GM18861 (cell line): Measurements from ENCODE around the gene ADGRV1.
"Not testable (repeated sequence)": the region's sequence is repeated elsewhere in the genome, so short reads cannot be mapped to it uniquely, and the experiment has no call there.

ENCODE experiments used
- ATAC-seq: cut with Tn5 transposase; IDR thresholded peaks from one replicate; pipeline ENCODE4 v1.9.1; 2021; ENCODE audit not compliant: unreplicated experiment

ADGRV1 gene

DNA sequence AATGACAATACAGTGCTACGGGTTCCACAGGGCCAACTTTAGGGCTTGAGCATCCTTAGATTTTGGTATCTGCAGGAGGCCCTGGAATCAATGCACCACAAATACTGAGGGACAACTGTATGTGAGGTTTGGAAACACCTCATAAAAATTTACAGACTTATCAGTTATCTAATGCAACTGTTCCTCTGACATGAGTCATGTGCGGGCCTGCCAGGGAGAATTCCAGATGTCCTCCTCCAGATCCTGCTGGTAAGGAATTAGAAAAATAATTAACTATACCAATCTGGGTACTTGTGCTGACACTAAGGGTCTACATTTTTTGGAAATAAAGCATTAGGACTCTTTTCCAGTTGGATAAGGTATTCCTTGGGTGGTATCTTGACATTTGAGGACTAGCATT is 491.2 kb downstream of the ADGRV1 start:
- ATAC-seq, result no peak

DNA sequence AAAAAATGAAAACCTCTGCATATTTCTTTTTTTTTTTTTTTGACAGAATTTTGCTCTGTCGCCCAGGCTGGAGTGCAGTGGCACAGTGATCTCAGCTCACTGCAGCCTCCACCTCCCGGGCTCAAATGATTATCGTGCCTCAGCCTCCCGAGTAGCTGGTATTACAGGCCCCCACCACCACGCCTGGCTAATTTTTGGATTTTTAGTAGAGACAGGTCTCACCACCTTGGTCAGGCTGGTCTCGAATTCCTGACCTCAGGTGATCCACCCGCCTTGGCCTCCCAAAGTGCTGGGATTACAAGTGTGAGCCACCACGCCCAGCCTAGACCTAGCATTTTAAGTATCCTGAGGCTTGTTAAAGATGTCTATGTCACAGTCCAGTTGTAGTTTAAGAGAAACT is 493.8 kb downstream of the ADGRV1 start:
- not testable (repeated sequence) for ATAC-seq

DNA sequence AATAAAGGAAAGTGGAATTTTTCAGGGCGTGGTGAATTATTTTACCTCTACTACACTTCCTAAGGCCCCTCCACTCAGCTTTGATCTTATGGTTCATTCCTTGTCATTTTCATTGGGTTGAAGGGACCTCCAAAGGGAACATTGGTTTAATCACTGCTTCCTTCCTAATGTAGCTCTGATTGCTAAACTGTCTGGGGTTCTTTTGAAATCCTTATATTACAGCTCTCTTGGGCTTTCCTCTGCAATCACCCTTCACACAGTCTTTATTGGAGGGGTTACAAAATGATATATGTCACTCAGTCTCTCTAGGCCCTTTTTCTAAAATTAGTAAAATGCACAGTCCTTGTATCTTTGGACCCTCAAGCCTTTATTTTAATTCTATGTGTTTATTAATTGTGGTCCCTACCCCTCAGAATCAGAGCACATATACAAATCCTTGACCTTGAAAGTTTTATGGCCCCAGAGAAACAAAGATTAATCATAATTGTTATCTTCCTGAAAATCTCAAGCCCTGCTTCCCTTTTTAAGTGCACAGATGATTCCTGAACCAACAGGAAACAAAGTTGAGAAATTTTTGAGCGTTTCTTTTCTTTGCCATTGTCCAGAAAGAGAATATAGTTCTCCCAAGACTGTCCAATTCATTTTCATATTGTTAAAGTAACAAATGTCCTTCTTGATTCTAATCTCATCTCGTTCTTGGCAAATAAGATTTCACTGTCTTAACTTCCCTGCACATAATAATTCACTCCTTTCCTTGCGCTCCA is 494.6 kb downstream of the ADGRV1 start:
- no peak for ATAC-seq

DNA sequence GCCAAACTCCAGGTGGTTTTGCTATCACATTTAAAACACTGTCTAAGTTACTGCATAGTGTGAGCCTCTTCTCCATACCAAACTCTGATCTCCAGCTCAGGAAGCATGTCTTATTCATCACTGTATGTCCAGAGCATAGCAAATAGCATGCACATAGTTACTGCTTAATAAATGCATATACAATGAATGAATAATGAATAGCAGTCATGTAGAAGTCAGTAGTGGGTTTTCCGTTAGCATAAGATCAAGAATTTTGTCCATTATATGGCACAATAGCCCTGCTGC is 495.1 kb downstream of the ADGRV1 start:
- no peak for ATAC-seq

DNA sequence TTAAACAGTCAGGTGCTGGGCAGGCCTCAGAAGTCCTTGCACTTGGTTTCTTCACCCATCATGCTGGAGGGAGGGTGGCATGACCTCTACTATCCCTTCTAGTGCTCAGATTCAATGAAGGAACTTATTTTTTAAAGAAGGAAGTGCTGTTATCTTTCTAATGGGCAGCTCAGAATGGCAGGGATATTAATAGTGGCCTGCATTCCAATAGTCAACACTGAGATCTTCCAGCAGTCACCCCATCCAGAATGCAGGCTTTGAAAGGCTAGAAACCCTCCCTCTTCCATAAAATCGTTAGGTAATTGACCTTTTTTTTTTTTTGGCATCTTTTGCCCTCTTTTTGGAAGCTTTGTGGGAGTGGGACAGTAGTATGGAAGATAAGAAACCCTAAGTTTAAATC is 499.6 kb downstream of the ADGRV1 start:
- ATAC-seq, result no peak

DNA sequence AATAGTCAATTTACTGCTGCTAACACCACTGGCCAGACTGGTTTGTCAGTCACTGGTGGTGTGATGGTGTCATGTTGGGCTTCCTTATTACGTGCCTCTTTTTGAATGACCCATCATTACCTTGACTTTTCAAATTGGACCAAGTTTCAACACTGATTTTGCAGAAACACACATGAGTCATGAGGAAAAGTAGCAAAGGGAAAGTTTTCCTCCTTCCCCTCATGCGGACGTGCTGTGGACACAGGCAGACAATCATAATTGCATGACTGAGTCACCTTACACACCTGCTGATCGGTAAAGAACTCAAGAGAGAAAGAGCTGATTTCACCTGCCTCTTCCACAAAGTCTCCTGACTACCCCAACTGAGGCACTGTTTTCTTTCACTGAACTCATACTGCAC is 500.0 kb downstream of the ADGRV1 start:
- no peak for ATAC-seq

DNA sequence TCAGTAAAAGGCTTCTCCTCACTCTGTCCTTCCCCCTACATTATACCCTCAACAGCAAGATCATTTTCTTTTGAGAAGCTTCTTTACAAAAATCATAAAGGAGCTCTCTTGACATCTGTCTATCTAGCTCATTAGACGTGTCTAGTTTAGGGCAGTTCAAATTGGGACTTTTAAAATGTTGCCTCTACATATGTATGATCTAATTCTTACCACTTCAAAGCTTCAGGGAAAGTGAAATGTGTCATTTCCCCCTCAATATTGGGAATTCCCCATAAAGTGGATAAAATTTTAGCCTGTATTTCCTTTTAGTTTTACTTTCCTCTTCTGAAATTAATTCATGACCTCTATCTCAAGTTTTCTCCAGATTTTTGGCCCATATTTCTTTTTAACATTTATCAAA is 500.8 kb downstream of the ADGRV1 start:
- ATAC-seq, result peak; percentile 96

DNA sequence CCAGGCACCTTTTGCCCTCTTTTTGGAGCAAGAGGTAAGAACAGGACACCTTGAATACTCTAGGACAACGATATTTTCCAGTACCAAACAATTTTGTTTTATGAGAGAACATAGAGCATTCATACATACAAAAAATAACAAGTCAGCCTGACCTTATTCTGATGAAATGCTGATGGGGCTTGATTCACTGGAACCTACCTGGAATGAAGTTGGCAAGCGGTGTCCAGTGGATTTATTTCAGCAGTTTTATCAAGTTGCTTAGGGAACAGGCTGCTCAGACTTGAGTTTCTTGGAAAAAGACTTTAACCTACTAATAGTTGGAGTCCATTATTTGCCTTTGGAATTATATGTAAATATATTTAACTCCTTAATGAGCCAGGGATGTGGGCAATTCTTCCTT is 502.5 kb downstream of the ADGRV1 start:
- no peak for ATAC-seq

DNA sequence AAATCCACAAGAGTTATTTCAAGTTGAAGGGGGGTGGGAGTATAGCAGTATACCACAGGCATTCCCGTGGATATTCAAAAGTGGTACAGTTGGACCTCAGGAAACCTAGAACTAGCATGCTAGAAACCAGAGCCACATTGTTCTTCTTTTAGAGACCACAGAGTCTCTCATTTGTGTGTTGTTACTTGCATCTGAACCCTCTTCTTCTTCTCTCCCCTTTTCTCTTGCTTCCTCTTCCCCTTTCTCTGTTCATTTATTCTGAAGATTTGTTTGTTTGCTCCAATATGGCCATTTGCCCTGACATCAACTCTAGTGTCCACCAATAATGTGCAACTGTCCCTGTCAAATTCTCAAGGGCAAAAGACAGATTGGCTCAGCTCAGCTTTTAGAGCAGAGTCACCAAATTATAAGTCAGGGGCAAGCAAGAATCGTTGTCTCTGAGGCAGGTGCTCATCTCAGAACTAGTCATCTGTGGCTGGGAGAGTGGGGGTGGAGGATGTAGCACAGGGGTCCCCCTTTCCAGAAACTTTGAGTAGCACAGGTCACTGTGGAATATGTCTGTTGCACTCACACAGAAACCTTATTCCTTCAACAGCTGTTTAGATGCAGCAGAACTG is 503.5 kb downstream of the ADGRV1 start:
- no peak for ATAC-seq

DNA sequence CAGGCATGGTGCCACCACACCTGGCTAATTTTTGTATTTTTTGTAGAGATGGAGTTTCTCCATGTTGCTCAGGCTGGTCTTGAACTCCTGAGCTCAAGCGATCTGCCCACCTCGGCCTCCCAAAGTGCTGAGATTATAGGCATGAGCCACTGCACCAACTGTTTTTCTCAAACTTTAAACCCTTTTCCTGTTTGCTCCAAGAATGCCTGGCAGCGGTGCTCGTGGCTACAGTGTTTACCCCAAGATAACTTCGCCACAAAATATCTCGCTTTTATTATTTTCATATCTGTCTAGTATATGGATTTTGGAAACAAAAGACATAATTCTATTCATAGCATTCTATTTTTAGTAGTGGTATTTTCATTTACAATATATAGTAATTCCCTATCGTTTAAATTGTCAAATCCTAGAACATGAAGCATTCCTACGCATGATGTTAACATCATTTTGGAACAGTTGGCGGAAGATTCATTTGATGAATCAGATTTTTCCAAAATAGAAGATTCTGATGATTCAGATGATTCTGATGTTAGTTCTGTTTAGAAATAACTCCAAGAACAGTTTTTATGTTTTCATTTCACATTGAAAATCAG is 504.6 kb downstream of the ADGRV1 start:
- not testable (repeated sequence) for ATAC-seq

DNA sequence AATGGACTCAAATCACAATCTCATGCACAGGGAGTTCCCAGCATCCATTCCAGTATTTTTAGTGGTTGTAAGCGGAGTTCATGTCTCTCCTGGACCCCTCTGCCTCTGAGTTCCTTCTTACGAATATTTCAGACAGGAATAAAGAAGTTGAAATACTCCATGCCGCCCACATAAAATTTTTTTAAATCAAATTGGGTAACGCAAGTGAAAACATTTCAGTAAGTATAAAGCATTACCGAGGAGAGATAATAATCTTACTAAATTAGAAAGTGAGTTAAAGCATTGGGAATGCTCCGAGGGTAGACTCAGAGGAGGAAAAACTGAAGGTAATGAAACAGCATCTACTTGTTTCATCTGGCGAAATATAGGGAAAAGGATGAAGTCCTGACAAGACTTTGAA is 506.9 kb downstream of the ADGRV1 start:
- no peak for ATAC-seq

DNA sequence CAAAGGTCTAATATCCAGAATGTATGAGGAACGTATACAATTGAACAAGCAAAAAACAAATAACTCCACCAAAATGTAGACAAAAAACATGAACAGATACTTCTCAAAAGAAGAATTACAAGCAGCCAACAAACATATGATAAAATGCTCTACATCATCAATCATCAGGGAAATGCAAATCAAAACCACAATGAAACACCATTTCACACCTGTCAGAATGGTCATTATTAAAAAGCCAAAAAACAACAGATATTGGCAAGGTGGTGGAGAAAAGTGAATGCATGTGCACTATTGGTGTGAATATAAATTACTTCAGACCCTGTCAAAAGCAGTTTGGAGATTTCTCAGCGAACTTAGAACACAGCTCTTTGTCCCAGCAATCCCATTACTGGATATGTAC is 510.8 kb downstream of the ADGRV1 start:
- no peak for ATAC-seq

DNA sequence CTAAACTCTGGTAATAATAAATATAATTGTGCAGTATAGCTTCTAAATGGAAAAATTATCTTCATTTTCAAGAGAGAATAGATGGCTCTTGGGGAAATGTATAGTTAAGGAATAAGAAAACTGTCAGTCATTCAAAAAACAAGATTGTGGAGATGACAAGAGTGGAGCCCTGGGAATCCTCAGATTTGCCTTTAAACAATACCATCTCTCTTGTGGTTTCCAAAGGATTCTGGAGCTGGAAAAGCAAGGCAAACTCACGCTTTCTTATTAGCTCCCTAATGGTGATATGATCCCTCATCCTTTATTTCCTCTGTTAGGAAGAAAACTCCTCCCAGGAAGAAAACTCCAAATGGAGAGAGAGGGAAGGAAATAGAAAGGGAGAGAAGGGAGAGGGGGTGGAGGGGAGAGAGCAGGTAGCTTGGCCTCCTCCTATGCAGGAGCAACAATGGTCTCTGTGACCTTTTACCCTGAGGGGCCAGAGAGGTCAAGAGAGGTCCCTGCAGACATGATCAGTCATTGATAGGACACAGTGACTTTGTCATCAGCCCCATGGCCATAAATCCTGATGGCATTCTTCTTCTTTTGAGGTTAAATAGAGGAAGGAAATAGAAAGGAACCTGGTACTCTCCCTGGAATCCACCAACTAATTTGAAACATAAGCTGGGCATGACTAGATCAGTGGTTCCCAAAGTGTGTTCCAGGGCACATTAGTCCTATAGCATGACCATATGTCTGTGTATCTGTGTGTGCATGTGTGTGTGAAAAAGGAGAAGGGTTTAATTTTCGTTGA is 512.4 kb downstream of the ADGRV1 start:
- ATAC-seq, result no peak

DNA sequence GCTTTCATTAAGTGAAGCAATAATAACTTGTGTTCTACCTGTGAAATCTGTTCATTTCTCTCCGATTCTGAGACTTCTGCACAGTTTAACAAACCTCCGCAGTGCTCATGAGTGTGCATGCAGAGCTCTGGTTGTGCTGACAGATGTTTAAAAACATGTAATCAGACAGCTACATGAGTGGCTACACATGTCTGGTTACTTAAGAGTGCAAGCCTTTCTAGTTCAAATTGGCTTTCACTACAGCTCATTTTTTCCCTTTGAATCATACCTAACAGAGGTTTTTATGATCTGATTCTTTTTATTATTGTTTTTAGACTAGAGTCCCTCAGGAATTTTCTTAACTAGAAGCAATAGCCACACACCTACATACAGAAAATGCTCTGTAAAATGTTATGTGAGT is 514.3 kb downstream of the ADGRV1 start:
- no peak for ATAC-seq

DNA sequence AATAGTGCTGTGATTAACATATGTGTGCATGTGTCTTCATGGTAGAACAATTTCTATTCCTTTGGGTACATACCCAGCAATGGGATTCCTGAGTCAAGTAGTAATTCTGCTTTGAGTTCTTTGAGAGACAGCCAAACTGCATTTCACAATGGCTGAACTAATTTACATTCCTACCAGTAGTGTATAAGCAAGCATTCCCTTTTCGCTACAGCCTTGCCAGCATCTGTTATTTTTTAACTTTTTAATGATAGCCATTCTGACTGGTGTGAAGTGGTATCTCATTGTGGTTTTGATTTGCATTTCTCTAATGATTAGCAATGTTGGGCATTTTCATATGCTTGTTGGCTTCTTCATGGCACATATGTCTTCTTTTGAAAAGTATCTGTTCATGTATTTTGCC is 516.0 kb downstream of the ADGRV1 start:
- peak; percentile 88 for ATAC-seq

DNA sequence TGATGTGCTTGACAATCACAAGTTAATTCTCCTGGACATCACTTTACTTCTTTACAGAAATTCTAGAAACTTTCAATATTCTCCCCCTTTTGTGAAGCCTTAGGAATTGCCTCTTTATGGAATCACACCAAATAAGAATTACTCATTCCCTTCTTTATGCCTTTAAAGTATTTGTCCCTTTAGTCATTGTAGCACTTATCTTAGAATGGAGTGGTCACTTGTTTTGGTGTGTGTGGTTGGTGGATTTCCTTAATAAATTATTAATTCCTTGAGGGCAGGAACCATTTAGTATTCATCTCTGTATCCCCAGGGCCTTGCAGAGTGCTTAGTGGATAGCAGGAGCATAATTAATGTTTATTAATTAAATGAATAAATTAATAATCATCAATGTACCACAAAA is 517.5 kb downstream of the ADGRV1 start:
- ATAC-seq, result no peak

DNA sequence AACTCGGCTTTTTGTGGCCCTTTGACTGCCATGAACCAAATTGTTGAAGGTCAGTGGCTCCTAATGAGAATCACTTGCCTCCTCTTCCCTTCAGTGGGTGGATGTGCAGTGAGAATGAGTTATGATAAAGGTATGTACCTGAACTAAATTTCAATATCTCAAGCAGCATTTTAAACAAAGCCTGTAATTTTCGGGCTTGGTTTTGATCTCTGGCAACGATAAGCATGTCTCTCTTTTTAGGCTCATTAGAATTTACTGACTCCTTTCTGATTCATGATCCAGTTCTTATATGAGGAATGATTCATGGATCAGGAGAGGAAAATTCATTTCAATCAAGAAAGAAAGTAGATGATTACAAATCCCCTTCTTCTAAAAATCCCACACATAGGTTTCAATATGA is 519.0 kb downstream of the ADGRV1 start:
- no peak for ATAC-seq

DNA sequence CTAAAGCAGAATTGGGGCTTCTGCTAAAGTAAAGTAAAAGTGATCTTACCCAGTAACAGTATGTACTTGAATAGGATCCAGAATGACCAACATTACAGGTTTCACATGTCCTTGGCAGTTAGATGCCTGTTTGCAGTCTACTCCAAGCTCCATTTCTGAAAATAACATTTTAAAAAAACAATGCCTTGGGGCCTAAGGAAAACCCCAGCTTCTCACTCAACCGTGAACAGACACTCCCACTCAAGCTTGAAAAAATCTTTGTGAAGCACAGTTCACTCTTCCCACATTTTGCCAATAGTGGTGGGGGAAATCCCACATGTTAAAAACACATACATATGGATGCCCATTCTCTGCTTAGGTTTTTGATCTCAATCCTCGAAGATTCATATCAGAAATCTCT is 520.4 kb downstream of the ADGRV1 start:
- no peak for ATAC-seq

DNA sequence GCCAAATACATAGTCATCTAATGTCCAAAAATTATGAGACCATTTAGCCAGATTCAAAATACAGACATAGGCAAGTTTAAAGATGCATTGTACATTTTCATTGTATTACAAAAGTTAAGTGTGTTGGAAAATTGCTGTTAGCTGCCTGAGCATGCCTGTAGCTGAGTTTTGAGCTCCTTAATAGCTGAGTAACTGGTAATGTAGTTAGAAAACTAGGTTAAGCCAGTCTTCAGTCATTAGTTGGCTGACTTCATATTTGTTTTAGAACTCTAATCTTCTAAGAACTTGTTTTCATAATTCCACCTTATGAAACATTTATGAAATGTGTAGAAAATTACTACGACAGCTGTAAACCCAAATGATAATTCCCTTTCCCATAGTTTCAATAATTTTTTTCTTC is 531.2 kb downstream of the ADGRV1 start:
- no peak for ATAC-seq

DNA sequence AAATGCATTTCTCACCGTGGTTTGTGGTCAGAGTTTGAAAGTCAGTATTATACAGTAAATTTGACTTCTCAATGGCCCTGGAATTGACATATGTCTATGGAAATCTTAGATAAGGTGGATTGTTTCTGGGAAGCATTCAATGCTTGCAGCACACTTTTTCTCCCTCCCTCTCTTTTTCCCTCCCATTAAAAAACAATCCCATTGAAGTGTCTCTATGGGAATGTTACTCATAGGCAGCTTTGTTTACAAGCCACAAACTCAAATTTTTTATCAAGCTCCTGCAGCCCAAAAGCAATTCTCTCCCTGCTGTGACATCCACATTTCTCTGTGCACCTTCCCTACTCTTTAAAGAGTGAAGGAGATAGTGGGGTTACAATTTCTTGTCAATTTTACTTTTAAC is 532.4 kb downstream of the ADGRV1 start:
- no peak for ATAC-seq

DNA sequence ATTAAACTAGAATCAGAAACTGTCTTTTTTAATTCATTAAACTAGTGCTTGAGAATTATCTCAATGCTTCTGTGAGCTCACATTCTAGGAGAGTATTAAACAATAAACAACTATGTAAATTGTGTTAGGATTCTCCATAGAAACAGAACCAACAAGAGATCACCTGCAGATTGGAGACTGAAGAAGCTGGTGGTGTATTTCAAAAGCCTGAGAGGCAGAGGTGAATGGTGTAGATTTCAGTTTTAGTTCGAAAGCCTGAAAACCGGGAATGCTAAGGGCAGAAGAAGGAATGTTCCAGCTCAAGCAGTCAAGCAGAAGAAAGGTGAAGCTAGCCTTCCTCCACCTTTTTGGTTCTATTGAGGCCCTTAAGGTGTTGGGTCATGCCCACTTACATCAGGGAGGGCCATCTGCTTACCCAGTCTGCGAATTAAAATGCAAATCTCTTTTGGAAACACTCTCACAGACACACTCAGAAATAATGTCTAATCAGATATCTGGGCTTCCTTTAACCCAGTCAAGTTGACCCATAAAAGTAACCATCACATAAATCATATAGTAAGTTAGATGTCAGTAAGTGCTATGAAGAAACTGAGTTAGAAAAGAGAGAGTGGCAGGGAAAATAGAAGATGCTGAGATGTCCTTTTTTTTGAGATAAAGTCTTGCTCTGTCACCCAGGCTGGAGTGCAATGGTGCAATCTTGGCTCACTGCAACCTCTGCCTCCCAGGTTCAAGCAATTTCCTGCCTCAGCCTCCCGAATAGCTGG is 533.1 kb downstream of the ADGRV1 start:
- no peak for ATAC-seq
